ENCODE measurements around the gene MTRFR.

The MTRFR gene

DNA sequence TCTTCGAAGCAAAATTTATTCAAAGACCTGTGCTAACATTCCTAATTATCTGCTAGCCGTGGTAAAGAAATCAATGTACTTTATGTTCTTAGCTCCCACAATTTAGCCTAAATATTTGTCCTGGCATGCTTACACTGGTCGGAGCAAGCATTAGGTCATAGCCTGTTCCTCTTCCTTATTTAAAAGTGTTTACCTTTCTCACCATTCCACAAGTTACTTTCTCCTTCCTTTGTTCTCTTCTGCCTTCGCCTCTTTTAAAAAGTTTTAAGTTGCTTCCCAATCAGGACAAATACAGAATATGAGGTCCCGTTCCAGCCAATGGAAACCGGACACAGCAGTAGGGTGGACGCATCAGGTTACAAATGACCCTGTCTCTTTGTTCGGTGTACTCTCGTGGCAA is 26.8 kb downstream of the MTRFR start:
- Histone ChIP-seq H3K9me3 (no peaks in the 10 kb centered on the region), H3K36me3 (peaks cover 47 to 99% (median 80%) of the 10 kb centered on the region in 3 donors), H3K4me1 (no peaks in the 10 kb centered on the region), H3K27ac (no peak overlapping the region), H3K27me3 (no peaks in the 10 kb centered on the region), H3K4me3 (no peak overlapping the region)
- no peak for TF ChIP-seq CTCF (IDR thresholded peaks at IDR 0.05)
- intact Hi-C loops (cut with DNase I; ENCODE audit: low total_unique reads): loop anchor here (10.0 kb wide), 1 partner anchor 105 kb away; the partner anchor contains the start of gene SBNO1
- no peak for DNase-seq

GRCh38 chr12:123261196-123261595 is 28.0 kb downstream of the MTRFR start:
- Histone ChIP-seq H3K27ac (no peak overlapping the region), H3K4me3 (no peak overlapping the region), H3K27me3 (no peaks in the 10 kb centered on the region), H3K9me3 (no peaks in the 10 kb centered on the region), H3K36me3 (peaks cover 47 to 98% (median 76%) of the 10 kb centered on the region in 3 donors), H3K4me1 (no peaks in the 10 kb centered on the region)
- intact Hi-C loops (cut with DNase I; ENCODE audit: low total_unique reads): loop anchor here (10.0 kb wide), 1 partner anchor 104 kb away; the partner anchor contains the start of gene SBNO1
- DNase-seq: no peak
- TF ChIP-seq CTCF (IDR thresholded peaks at IDR 0.05): no peak

DNA sequence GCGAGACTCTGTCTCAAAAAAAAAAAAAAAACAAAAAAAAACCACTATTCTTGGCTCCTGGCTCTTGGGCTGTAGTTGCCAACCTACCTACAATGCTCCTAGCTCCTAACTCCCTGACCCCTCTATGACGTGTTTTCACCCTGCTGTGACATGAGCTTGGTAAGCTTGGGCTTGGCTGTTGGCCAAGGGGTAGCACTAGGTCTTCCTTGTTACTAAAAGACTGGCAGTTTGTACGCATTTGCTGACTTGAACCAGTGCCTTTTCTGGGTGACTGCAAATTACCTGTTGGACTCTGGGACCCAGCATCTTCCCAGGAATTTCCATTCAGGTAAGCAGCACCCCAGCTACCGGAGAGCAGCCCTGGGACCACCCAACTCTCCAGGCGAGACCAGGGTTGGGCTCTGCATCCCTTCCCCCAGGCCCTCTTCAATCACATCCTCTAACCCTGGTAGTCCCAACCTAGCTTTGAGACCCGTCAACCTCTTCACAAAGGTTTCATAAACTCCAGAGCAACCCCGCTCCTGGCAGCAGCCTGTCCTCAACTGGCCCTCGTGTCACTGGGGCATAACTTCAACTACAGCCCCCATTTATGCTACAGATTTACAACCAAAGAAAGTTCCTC is 30.1 kb downstream of the MTRFR start:
- no peak overlapping the region for H3K27ac ChIP-seq
- peaks cover 29 to 90% (median 64%) of the 10 kb centered on the region in 3 donors for H3K36me3 ChIP-seq
- H3K27me3 ChIP-seq: no peaks in the 10 kb centered on the region
- no peak for DNase-seq
- no peak overlapping the region for H3K4me3 ChIP-seq
- H3K9me3 ChIP-seq: no peaks in the 10 kb centered on the region
- intact Hi-C loops (cut with DNase I; ENCODE audit: low total_unique reads): loop anchor here (10.0 kb wide), 1 partner anchor 101 kb away; the partner anchor contains the start of gene SBNO1
- no peak for TF ChIP-seq CTCF (IDR thresholded peaks at IDR 0.05)
- H3K4me1 ChIP-seq: peaks cover 0 to 8% (median 4%) of the 10 kb centered on the region in 4 donors

- H3K9me3 ChIP-seq: no peaks in the 10 kb centered on the region
- H3K27me3 ChIP-seq: no peaks in the 10 kb centered on the region
- H3K4me3 ChIP-seq: no peak overlapping the region
- no peak overlapping the region for H3K27ac ChIP-seq
- peaks cover 18 to 77% (median 52%) of the 10 kb centered on the region in 3 donors for H3K36me3 ChIP-seq
- no peak for TF ChIP-seq CTCF (IDR thresholded peaks at IDR 0.05)
- intact Hi-C loops (cut with DNase I; ENCODE audit: low total_unique reads): loop anchor here (5.0 to 10.0 kb wide), 2 partner anchors 100 to 333 kb away; partner anchors contain the start of gene SBNO1
- DNase-seq: no peak
- peaks cover 0 to 21% (median 15%) of the 10 kb centered on the region in 4 donors for H3K4me1 ChIP-seq
Measured at GRCh38 chr12:123264642-123265041, 31.4 kb downstream of the MTRFR start.

- no peak for TF ChIP-seq CTCF (IDR thresholded peaks at IDR 0.05)
- no peak for DNase-seq
- no peak overlapping the region for H3K4me3 ChIP-seq
- no peaks in the 10 kb centered on the region for H3K9me3 ChIP-seq
- no peak overlapping the region for H3K27ac ChIP-seq
- peaks cover 0 to 33% (median 25%) of the 10 kb centered on the region in 4 donors for H3K4me1 ChIP-seq
- peaks cover 10 to 63% (median 44%) of the 10 kb centered on the region in 3 donors for H3K36me3 ChIP-seq
- intact Hi-C loops (cut with DNase I; ENCODE audit: low total_unique reads): loop anchor here (5.0 to 10.0 kb wide), 2 partner anchors 99 to 331 kb away; partner anchors contain the start of gene SBNO1
- H3K27me3 ChIP-seq: no peaks in the 10 kb centered on the region
Measured at GRCh38 chr12:123265851-123266678, 32.8 kb downstream of the MTRFR start.
